Stimulated activated effector memory CD8-positive, alpha-beta T cell treated with anti-CD3 and anti-CD28 coated beads, Interleukin-12 subunit alpha, Interleukin-12 subunit beta, amount 100 ng/mL, for 72 hours (primary cell): ENCODE results near the gene NPAS2.

Experiments
- ATAC-seq: fragments of 150-1000 bp; cut with Tn5 transposase; 2 replicates; pipeline ENCODE4 v1.10.0; 2021
- DNase-seq, 2 donors: peaks; one replicate each; pipeline ENCODE4 v3.0.0; 2021 to 2022; ENCODE audit warnings: low spot score in 2 of 2
- H3K27ac Mint-ChIP-seq: one replicate; pipeline ENCODE4 v1.8.0; 2022; ENCODE audit warnings: mild to moderate bottlenecking, mixed read lengths
- H3K36me3 Mint-ChIP-seq: one replicate; pipeline ENCODE4 v1.8.0; 2022; ENCODE audit warnings: mild to moderate bottlenecking, mixed read lengths
- H3K4me1 Mint-ChIP-seq: one replicate; pipeline ENCODE4 v1.8.0; 2022; ENCODE audit warnings: mixed read lengths
- H3K4me3 Mint-ChIP-seq: one replicate; pipeline ENCODE4 v1.8.0; 2022; ENCODE audit warnings: mild to moderate bottlenecking, mixed read lengths
- H3K9me3 Mint-ChIP-seq: one replicate; pipeline ENCODE4 v1.8.0; 2022; ENCODE audit warnings: mixed read lengths

NPAS2 gene

DNA sequence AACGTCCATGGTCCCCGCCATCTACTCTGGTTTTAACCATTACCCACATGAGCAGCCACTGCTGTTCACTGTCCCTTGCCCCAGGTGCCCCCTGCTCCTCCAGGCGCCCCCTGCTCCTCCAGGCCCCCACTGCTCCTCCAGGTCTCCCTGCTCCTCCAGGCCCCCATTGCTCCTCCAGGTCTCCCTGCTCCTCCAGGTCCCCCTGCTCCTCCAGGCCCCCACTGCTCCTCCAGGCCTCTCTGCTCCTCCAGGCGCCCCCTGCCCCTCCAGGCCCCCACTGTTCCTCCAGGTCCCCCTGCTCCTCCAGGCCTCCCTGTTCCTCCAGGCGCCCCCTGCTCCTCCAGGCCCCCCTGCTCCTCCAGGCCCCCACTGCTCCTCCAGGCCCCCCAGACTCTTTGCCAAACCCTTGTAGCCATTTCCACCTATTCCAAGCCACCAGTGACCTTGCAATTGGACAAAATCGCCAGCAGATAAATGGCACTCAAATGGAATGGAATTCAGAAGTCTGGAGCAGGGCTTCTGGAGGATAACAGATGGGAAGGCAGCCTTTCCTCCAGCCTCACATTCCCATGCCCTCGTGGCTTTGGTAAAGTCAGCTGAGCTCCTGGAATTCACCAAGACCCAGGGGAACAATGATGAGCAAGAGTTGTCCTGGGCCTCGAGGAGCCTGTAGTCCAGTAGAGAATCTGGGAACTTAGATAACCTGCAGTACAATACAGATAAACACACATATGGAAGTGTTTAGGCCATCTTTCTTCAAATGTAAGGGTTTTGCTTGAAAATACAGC, 168.9 kb downstream of the NPAS2 start:
- Mint-ChIP-seq H3K9me3 (no peaks in the 10 kb centered on the region), H3K27ac (no peak overlapping the region), H3K36me3 (no peaks in the 10 kb centered on the region), H3K4me1 (peaks cover 12% of the 10 kb centered on the region), H3K4me3 (no peak overlapping the region)
- ATAC-seq, result no peak
- DNase-seq, result no peak

DNA sequence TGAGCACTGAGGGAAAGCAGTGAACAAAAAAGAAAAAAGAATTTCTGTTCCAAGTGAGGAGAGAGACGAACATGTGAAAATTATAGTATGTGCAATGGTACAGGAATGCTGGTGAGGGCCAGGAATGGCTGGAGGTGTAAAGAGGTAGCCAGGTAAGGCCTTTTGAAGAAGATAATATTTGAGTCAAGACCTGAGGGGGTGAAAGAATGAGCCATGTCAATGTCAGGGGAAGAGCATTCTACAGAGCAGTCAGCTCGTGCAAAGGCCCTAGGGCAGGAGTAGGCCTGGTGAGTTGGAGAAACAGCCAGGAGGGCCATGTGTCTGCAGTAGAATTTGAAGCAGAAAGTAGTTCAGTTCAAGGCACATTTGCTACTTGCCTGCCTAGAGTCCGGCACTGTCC, 169.7 kb downstream of the NPAS2 start:
- Mint-ChIP-seq H3K9me3 (no peaks in the 10 kb centered on the region), H3K27ac (no peak overlapping the region), H3K4me1 (peaks cover 12% of the 10 kb centered on the region), H3K36me3 (no peaks in the 10 kb centered on the region), H3K4me3 (no peak overlapping the region)
- ATAC-seq (no peak), DNase-seq (no peak)

- H3K36me3 Mint-ChIP-seq, result no peaks in the 10 kb centered on the region
- no peaks in the 10 kb centered on the region for H3K9me3 Mint-ChIP-seq
- H3K27ac Mint-ChIP-seq, result no peak overlapping the region
- H3K4me1 Mint-ChIP-seq, result peaks cover 7% of the 10 kb centered on the region
- H3K4me3 Mint-ChIP-seq, result no peak overlapping the region
- ATAC-seq, result no peak
- DNase-seq, result no peak
Observed at GRCh38 chr2:100990166-100990565, 170.2 kb downstream of the NPAS2 start.

DNA sequence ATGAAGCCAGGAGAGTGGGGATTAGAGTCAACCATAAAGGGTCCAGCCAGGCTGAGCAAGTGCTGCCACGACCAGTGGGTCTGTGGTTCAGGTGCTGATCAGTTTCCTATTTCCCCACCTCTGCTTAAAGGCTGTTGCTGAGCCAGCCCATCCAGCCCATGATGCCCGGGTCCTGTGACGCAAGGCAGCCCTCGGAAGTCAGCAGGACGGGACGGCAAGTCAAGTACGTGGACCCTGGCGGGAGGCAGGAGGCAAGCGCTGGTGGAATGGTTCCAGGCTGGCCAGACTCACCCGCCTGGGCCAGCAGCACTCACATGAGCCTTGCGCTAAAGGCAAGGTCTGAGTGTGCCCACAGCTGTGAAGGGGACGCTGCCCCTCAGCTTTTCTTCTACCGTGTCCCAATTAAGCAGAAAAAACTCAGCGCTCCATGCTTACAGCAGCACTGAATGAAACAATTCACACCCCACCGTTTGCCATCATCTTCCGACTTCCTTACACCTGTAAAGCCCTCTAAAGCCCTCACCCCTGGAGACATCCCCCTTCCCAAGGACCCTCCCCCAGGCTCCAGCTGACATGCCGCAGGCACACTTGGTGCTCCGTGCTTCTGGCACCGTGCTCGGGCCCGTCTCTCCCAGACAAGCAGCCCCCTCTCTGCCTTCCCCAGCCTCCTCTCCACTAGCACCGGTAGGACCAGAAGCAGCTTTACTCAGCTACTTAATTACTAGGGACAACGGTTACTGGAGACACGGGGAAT, 170.9 kb downstream of the NPAS2 start:
- ATAC-seq, result no peak
- DNase-seq, result no peak
- H3K4me3 Mint-ChIP-seq, result no peak overlapping the region
- H3K36me3 Mint-ChIP-seq, result no peaks in the 10 kb centered on the region
- no peak overlapping the region for H3K27ac Mint-ChIP-seq
- H3K4me1 Mint-ChIP-seq, result peaks cover 6% of the 10 kb centered on the region
- H3K9me3 Mint-ChIP-seq, result no peaks in the 10 kb centered on the region

GRCh38 chr2:100991404-100991773, 171.4 kb downstream of the NPAS2 start:
- Mint-ChIP-seq H3K36me3 (no peaks in the 10 kb centered on the region), H3K4me1 (peaks cover 6% of the 10 kb centered on the region), H3K4me3 (no peak overlapping the region), H3K9me3 (no peaks in the 10 kb centered on the region), H3K27ac (no peak overlapping the region)
- ATAC-seq (no peak), DNase-seq (no peak)

- H3K27ac Mint-ChIP-seq, result no peak overlapping the region
- ATAC-seq, result no peak
Observed at GRCh38 chr2:100992262-100992661, 172.3 kb downstream of the NPAS2 start.

GRCh38 chr2:100993294-100993693, 173.4 kb downstream of the NPAS2 start:
- Mint-ChIP-seq H3K9me3 (no peaks in the 10 kb centered on the region), H3K36me3 (no peaks in the 10 kb centered on the region), H3K27ac (no peak overlapping the region), H3K4me1 (peaks cover 6% of the 10 kb centered on the region), H3K4me3 (no peak overlapping the region)
- ATAC-seq, result no peak
- DNase-seq, result no peak

More at GRCh38 chr2:100992262-100992661, 172.3 kb downstream of the NPAS2 start:
- H3K9me3 Mint-ChIP-seq, result no peaks in the 10 kb centered on the region
- no peak for DNase-seq
- H3K4me1 Mint-ChIP-seq, result peaks cover 6% of the 10 kb centered on the region
- H3K36me3 Mint-ChIP-seq, result no peaks in the 10 kb centered on the region
- no peak overlapping the region for H3K4me3 Mint-ChIP-seq

DNA sequence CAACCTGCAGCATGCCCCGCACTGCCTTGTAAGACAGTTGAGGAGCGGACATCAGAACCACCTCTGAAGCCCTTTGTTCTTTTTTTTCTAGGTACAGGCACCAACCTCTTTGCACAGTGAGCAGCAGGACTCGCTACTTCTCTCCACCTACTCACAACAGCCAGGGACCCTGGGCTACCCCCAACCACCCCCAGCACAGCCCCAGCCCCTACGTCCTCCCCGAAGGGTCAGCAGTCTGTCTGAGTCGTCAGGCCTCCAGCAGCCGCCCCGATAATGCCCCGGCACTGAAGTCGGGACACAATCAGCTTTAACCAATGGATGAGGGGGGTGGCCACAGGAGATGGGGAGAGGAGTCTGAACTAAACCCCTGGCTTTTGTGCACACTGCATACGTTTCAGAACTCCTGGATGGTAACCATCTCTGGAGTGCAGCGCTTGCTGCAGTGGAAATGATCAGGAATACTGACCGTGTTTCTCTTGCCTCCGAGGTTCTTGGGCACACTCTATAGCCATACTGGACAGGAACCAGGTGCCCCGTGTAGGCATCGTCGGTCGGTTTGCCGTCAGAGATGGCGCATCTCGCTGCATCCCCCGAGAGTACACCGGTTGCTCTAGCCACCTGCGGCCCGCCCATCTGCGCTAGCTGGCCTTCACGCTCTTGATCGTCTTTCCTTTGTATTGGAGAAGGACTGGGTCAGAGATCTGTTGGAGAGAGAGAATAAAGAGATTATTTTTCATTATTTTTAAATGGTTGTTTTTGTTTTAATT, 175.6 kb downstream of the NPAS2 start:
- DNase-seq (no peak), ATAC-seq (no peak)
- Mint-ChIP-seq H3K4me3 (no peak overlapping the region), H3K9me3 (no peaks in the 10 kb centered on the region), H3K36me3 (no peaks in the 10 kb centered on the region), H3K27ac (peak overlapping the region; percentile 32), H3K4me1 (peaks cover 6% of the 10 kb centered on the region)

- no peak for ATAC-seq
- H3K4me3 Mint-ChIP-seq, result no peak overlapping the region
- H3K27ac Mint-ChIP-seq, result no peak overlapping the region
- DNase-seq, result no peak
- H3K36me3 Mint-ChIP-seq, result peaks cover 10% of the 10 kb centered on the region
- peaks cover 8% of the 10 kb centered on the region for H3K4me1 Mint-ChIP-seq
- no peaks in the 10 kb centered on the region for H3K9me3 Mint-ChIP-seq
Observed at GRCh38 chr2:100997509-100998234, 177.7 kb downstream of the NPAS2 start.

- DNase-seq (no peak), ATAC-seq (no peak)
- no peak overlapping the region for H3K4me3 Mint-ChIP-seq
- H3K27ac Mint-ChIP-seq, result no peak overlapping the region
- no peaks in the 10 kb centered on the region for H3K9me3 Mint-ChIP-seq
- peaks cover 10% of the 10 kb centered on the region for H3K4me1 Mint-ChIP-seq
- H3K36me3 Mint-ChIP-seq, result peaks cover 15% of the 10 kb centered on the region
Observed at GRCh38 chr2:100998235-100998573, 178.3 kb downstream of the NPAS2 start.

- Mint-ChIP-seq H3K36me3 (peaks cover 33% of the 10 kb centered on the region), H3K4me1 (peaks cover 28% of the 10 kb centered on the region), H3K9me3 (no peaks in the 10 kb centered on the region), H3K4me3 (no peak overlapping the region), H3K27ac (no peak overlapping the region)
- DNase-seq (no peak), ATAC-seq (no peak)
Observed at GRCh38 chr2:100999995-101000394, 180.1 kb downstream of the NPAS2 start.

DNA sequence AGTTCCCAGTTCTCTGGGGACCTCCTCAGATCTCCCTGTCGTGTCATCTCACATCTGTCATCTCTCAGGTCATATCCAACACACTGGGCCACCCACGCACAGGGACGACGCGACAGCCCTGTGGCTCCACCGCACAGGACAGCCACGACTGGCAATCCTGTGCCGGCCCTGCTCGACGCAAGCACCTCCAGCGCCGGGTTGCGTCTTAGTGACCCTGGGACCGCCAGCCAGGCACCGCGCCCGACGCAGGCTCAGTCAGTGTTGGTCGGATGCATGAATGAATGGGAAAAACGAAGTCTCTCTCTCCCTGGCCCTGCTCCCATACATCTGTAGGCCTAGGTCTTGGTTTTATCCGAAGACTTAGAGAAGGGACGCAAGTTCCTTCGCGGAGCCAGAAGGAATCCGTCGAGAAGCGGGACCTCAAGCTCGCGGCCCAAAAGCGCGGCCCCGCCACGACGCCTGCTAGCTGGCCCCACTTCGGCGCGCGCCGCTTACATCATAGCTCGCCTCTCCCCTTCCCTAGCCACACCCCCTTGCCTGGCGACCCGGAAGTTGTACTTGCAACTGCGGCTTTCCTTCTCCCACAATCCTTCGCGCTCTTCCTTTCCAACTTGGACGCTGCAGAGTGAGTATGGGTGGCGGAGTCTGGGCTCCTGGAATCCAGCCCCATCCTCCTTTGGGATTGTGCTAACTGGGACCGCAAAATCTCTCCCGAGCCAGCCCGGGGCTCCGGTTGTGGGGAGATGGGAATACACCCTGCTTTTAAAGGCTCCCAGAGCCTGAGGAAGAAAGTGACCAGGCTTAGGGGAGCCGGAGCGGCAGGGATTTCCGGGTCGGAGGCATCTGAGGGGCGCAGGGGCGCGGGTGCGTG, 182.0 kb downstream of the NPAS2 start, which contains the start of gene RPL31:
Gene RPL31 (plus strand): TSS at position 599 of the 871 bp plus-strand sequence. CDS start 413 bp downstream, outside the sequence.
- peak within 1 kb of the TSS; percentile 96 for H3K27ac Mint-ChIP-seq
- no peaks in the 10 kb centered on the region for H3K9me3 Mint-ChIP-seq
- H3K4me1 Mint-ChIP-seq, result peaks cover 43% of the 10 kb centered on the region
- peak within 1 kb of the TSS; percentile 92 for H3K4me3 Mint-ChIP-seq
- ATAC-seq (peak; percentile 96), DNase-seq (peak; percentile 81 to 95)
- H3K36me3 Mint-ChIP-seq, result peaks cover 52% of the 10 kb centered on the region

DNA sequence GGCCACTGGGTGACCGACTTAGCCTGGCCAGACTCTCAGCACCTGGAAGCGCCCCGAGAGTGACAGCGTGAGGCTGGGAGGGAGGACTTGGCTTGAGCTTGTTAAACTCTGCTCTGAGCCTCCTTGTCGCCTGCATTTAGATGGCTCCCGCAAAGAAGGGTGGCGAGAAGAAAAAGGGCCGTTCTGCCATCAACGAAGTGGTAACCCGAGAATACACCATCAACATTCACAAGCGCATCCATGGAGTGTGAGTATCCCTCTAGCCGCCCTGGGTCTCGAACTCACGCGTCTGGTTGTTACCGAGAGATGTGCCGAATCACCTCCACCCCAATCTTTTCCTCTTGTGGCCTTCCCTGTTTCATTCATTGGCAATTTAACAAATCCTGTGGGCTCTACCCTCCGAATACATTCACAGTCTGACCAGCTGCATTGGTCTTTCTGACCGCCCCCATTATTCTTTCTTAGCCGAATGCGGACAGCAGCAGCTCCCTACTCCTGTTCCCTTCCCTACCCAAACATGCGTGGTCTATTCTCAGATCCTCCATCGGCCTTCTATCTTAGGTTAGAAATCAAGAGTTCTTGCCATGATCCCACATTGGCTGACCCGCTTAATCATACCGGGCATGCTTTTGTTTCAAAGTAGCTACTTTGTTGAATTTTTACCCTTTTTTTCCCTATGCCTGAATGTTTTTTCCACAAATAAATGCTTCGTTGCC, 182.8 kb downstream of the NPAS2 start:
- Mint-ChIP-seq H3K4me3 (peak overlapping the region; percentile 92), H3K27ac (peak overlapping the region; percentile 96), H3K36me3 (peaks cover 60% of the 10 kb centered on the region), H3K9me3 (no peaks in the 10 kb centered on the region), H3K4me1 (peaks cover 51% of the 10 kb centered on the region)
- ATAC-seq, result peak; percentile 1
- no peak for DNase-seq
